Measurements from ENCODE around the gene ALKBH5. TPM values are rescaled to one million over a fixed set of nuclear protein-coding genes. Genes with fewer than 3 reads are reported as not detected.
"Not testable (repeated sequence)": the region's sequence is repeated elsewhere in the genome, so short reads cannot be mapped to it uniquely, and the experiment has no call there.

Gene ALKBH5
- total RNA-seq, 1 experiment from 2014 or later: 105 TPM

DNA sequence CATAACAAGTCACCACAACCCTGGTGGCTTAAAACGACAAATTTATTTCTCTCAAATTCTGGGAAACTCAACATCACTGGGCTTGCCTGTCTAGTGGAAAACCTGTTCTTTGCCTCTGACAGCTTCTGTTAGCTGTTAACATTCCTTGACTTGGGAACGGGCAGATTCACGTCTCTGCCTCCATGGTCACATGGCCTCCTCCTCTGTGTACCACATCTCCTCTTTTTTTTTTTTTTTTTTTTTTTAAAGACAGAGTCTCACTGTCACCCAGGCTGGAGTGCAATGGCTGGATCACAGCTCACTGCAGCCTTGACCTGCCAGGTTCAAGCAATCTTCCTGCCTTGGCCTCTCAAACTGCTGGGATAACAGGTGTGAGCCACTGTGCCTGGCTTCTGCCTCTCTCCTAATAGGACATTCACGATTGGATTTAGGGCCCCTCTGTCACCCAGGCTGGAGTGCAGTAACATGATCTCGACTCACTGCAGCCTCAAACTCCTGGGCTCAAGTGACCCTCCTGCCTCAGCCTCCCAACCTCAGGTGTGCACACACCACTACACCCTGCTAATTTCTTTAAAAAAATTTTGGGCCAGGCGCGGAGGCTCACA lies 30.1 kb downstream of the ALKBH5 start (continued):
- TF ChIP-seq, protein P1, sequence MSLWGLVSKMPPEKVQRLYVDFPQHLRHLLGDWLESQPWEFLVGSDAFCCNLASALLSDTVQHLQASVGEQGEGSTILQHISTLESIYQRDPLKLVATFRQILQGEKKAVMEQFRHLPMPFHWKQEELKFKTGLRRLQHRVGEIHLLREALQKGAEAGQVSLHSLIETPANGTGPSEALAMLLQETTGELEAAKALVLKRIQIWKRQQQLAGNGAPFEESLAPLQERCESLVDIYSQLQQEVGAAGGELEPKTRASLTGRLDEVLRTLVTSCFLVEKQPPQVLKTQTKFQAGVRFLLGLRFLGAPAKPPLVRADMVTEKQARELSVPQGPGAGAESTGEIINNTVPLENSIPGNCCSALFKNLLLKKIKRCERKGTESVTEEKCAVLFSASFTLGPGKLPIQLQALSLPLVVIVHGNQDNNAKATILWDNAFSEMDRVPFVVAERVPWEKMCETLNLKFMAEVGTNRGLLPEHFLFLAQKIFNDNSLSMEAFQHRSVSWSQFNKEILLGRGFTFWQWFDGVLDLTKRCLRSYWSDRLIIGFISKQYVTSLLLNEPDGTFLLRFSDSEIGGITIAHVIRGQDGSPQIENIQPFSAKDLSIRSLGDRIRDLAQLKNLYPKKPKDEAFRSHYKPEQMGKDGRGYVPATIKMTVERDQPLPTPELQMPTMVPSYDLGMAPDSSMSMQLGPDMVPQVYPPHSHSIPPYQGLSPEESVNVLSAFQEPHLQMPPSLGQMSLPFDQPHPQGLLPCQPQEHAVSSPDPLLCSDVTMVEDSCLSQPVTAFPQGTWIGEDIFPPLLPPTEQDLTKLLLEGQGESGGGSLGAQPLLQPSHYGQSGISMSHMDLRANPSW (CRISPR knock-in tag; conservative IDR thresholded peaks at IDR 0.05; ENCODE audit: low read depth): no peak
- TF ChIP-seq CREM (CRISPR knock-in tag; IDR thresholded peaks at IDR 0.05) (no peak), JUN (CRISPR knock-in tag; IDR thresholded peaks at IDR 0.05) (no peak), ZNF416 (CRISPR knock-in tag; IDR thresholded peaks at IDR 0.05) (no peak), ATF1 (CRISPR knock-in tag; IDR thresholded peaks at IDR 0.05) (no peak), MLX (CRISPR knock-in tag; IDR thresholded peaks at IDR 0.05) (no peak)

- H3K27me3 Mint-ChIP-seq (ENCODE audit: low read depth); DNase-seq (ENCODE audit: low spot score); H3K4me3 Mint-ChIP-seq; H3K4me1 Mint-ChIP-seq; H3K36me3 Mint-ChIP-seq; H3K27ac Mint-ChIP-seq; ATAC-seq; H3K9me3 Mint-ChIP-seq: not testable (repeated sequence)
- ChIA-PET POLR2A (interaction anchor here (0.5 kb wide), 1 partner anchor 230 kb away, joined by 3 read pairs; no protein-coding TSS in a partner anchor), CTCF (interaction anchor here (0.7 to 4.5 kb wide), 15 partner anchors 15 to 393 kb away, joined by 3 to 38 read pairs (median 4); partner anchors contain the start of gene ALKBH5)
Observed at GRCh38 chr17:18216906-18217305, 33.3 kb downstream of the ALKBH5 start.

GRCh38 chr17:18217412-18218015 lies 33.9 kb downstream of the ALKBH5 start:
- Mint-ChIP-seq H3K27ac (no peak overlapping the region), H3K9me3 (no peaks in the 10 kb centered on the region), H3K4me3 (no peak overlapping the region), H3K36me3 (no peaks in the 10 kb centered on the region), H3K4me1 (peaks cover 7% of the 10 kb centered on the region), H3K27me3 (ENCODE audit: low read depth) (no peaks in the 10 kb centered on the region)
- ChIA-PET CTCF (interaction anchor here (0.5 to 4.5 kb wide), 25 partner anchors 8 to 392 kb away, joined by 3 to 38 read pairs (median 4); partner anchors contain the start of genes ALKBH5, FLII, LLGL1 and SHMT1), POLR2A (interaction anchor here (0.6 kb wide), 1 partner anchor 64 kb away, joined by 12 read pairs; no protein-coding TSS in a partner anchor)
- ATAC-seq (peak; percentile 95), DNase-seq (ENCODE audit: low spot score) (peak; percentile 91)
- no peak for TF ChIP-seq ZBTB21 (CRISPR knock-in tag; IDR thresholded peaks at IDR 0.05; ENCODE audit: borderline replicate concordance)
- no peak for TF ChIP-seq ELF4 (CRISPR knock-in tag; IDR thresholded peaks at IDR 0.05; ENCODE audit: low read depth)
- peak; percentile 79 for TF ChIP-seq CTCF (IDR thresholded peaks at IDR 0.05)
- TF ChIP-seq, protein P2, sequence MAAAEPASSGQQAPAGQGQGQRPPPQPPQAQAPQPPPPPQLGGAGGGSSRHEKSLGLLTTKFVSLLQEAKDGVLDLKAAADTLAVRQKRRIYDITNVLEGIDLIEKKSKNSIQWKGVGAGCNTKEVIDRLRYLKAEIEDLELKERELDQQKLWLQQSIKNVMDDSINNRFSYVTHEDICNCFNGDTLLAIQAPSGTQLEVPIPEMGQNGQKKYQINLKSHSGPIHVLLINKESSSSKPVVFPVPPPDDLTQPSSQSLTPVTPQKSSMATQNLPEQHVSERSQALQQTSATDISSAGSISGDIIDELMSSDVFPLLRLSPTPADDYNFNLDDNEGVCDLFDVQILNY (CRISPR knock-in tag; IDR thresholded peaks at IDR 0.05): no peak

DNA sequence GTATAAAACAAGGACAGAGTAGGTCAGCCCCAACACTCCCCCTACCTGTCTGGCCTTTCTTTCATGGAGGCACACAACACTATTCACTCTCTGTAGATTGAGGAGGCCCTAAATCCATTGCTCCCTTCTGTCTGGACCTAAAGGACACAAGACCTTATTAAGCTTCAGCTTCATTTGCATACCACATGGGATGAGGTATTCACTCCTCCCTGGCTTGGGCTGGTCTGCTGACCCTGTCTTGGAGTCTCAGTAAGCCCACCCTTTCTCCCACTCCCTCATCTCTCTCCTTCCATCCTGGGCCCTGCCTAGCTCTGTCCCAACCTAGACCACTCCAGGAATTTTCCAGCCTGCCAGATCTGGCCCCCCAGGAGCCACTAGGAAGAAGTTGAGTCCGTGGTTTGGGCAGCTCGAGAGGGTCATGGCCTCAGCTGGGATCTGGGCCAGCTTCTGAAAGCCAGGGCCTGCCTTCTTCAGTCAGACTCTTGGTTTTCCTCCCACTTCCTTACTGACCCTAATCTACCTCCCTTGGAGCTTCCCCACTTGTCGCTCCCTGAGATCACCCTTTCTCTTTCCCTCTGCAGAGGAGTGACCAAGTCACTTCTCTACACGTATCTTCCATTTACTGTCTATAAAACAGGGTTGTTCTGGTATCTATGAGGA lies 35.3 kb downstream of the ALKBH5 start:
- Mint-ChIP-seq H3K4me1 (peaks cover 7% of the 10 kb centered on the region), H3K36me3 (no peaks in the 10 kb centered on the region), H3K9me3 (no peaks in the 10 kb centered on the region), H3K4me3 (no peak overlapping the region), H3K27ac (peak overlapping the region; percentile 24; the same call in 1 of the 2 replicates), H3K27me3 (ENCODE audit: low read depth) (no peaks in the 10 kb centered on the region)
- ChIA-PET CTCF (interaction anchor here (0.6 to 4.5 kb wide), 4 partner anchors 27 to 158 kb away, joined by 3 to 38 read pairs (median 4); partner anchors contain the start of gene EVPLL), POLR2A (no interaction called here)
- DNase-seq (ENCODE audit: low spot score): no peak
- ATAC-seq: no peak; the same call in 1 of the 2 replicates
- no peak for TF ChIP-seq ZNF396 (CRISPR knock-in tag; IDR thresholded peaks at IDR 0.05; ENCODE audit: borderline replicate concordance)
- TF ChIP-seq E2F4 (CRISPR knock-in tag; IDR thresholded peaks at IDR 0.05; ENCODE audit: borderline replicate concordance, low read depth): no peak
- TF ChIP-seq ZNF219 (CRISPR knock-in tag; IDR thresholded peaks at IDR 0.05; ENCODE audit: borderline replicate concordance): no peak
- TF ChIP-seq NR2C2 (CRISPR knock-in tag; IDR thresholded peaks at IDR 0.05): no peak
- no peak for TF ChIP-seq ZNF281 (CRISPR knock-in tag; IDR thresholded peaks at IDR 0.05)

Measured in WTC11 (cell line).